Natural killer cell (primary cell): Measurements from ENCODE around the gene PHAF1. TPM values are rescaled to one million over a fixed set of nuclear protein-coding genes. Genes with fewer than 3 reads are reported as not detected.

Experiments used
- ATAC-seq, 3 donors: fragments of 150-1000 bp in 2 of 3; fragments of 200-7000 bp in 1 of 3; cut with Tn5 transposase; 1 replicate in 1 of 3; 2 replicates in 2 of 3; pipeline ENCODE4 v1.10.0; 2021; ENCODE audit warnings: mild to moderate bottlenecking in 2 of 3, moderate library complexity in 2 of 3
- DNase-seq, 2 donors: peaks; one replicate each; pipeline versions ENCODE4 v3.0.0 to v3.0.0-alpha.2; 2013 to 2021; ENCODE audit warnings: mixed read lengths in 1 of 2
- H3K27ac ChIP-seq: one replicate; pipeline ENCODE4 v1.5.1; 2013; ENCODE audit warnings: mild to moderate bottlenecking, low read length
- H3K27me3 ChIP-seq: one replicate; pipeline ENCODE4 v1.6.1; 2013; ENCODE audit warnings: low read length; ENCODE audit not compliant: control insufficient read depth, insufficient read depth
- H3K36me3 ChIP-seq: one replicate; pipeline ENCODE4 v1.6.1; 2013; ENCODE audit warnings: low read length; ENCODE audit not compliant: control insufficient read depth, insufficient read depth
- H3K4me1 ChIP-seq: one replicate; pipeline ENCODE4 v1.6.1; 2013; ENCODE audit warnings: low read length; ENCODE audit not compliant: control insufficient read depth, insufficient read depth
- H3K4me3 ChIP-seq: one replicate; pipeline ENCODE4 v1.5.1; 2013; ENCODE audit warnings: low read length
- H3K9me3 ChIP-seq: one replicate; pipeline ENCODE4 v1.6.1; 2013; ENCODE audit warnings: low read length; ENCODE audit not compliant: control insufficient read depth, insufficient read depth
- H3K27ac Mint-ChIP-seq, 2 donors: one replicate each; pipeline ENCODE4 v1.8.0; 2022; ENCODE audit warnings: mild to moderate bottlenecking in 2 of 2, mixed read lengths in 2 of 2, moderate library complexity in 1 of 2
- H3K27me3 Mint-ChIP-seq, 2 donors: one replicate each; pipeline ENCODE4 v1.8.0; 2022; ENCODE audit warnings: low read depth in 2 of 2, mixed read lengths in 2 of 2
- H3K36me3 Mint-ChIP-seq: one replicate; pipeline ENCODE4 v1.8.0; 2022; ENCODE audit warnings: mixed read lengths
- H3K4me1 Mint-ChIP-seq, 2 donors: one replicate each; pipeline ENCODE4 v1.8.0; 2022; ENCODE audit warnings: mixed read lengths in 2 of 2
- H3K4me3 Mint-ChIP-seq: one replicate; pipeline ENCODE4 v1.8.0; 2022; ENCODE audit warnings: mild to moderate bottlenecking, moderate library complexity, mixed read lengths
- H3K9me3 Mint-ChIP-seq, 2 donors: one replicate each; pipeline ENCODE4 v1.8.0; 2022; ENCODE audit warnings: mixed read lengths in 2 of 2
- CTCF ChIP-seq: fragments of 200-600 bp; IDR thresholded peaks from one replicate; pipeline ENCODE4 v1.8.0; 2022; ENCODE audit warnings: antibody characterized with exemption
- WGBS: methylation state at CpG from one replicate; pipeline ENCODE4 v1.1.7; 2013; ENCODE audit warnings: missing lambda C conversion rate; ENCODE audit not compliant: insufficient coverage; 5-methylcytosine and 5-hydroxymethylcytosine counted together
- intact Hi-C: fragments of 100-400 bp; cut with micrococcal nuclease; formaldehyde crosslinking; loops from one replicate; pipeline ENCODE4 v1.14.2; 2022
- total RNA-seq, 4 donors: library from RNA; stranded (reverse); fragments of 120-200 nt in 1 of 4; gene quantifications; one replicate each; pipeline versions ENCODE4 v1.2.3 to v1.2.4, GENCODE V29; 2013 to 2022

Gene PHAF1
- total RNA-seq, 3 donors from 2014 or later (not counting 1 experiment from before 2014, with no cell fraction given): 17.0 to 22.4 (median 22.0) TPM

GRCh38 chr16:67071476-67072048 is 38.2 kb upstream of the PHAF1 start:
- peaks cover 54% of the 10 kb centered on the region for H3K36me3 ChIP-seq
- no peak overlapping the region for H3K27ac ChIP-seq
- Mint-ChIP-seq H3K9me3 (no peaks in the 10 kb centered on the region), H3K4me1 (peaks cover 0 to 6% of the 10 kb centered on the region in 2 donors), H3K4me3 (no peak overlapping the region), H3K36me3 (no peaks in the 10 kb centered on the region), H3K27me3 (no peaks in the 10 kb centered on the region), H3K27ac (no peak overlapping the region)
- no peaks in the 10 kb centered on the region for H3K4me1 ChIP-seq
- 98% methylated on average over 4 of the region's 4 CpGs for WGBS
- DNase-seq: no peak
- intact Hi-C loops: no loop called here
- TF ChIP-seq CTCF: no peak
- no peak overlapping the region for H3K4me3 ChIP-seq
- H3K9me3 ChIP-seq: no peaks in the 10 kb centered on the region
- no peak for ATAC-seq
- H3K27me3 ChIP-seq: no peaks in the 10 kb centered on the region

- TF ChIP-seq CTCF: no peak
- H3K27me3 ChIP-seq: no peaks in the 10 kb centered on the region
- Mint-ChIP-seq H3K36me3 (no peaks in the 10 kb centered on the region), H3K4me3 (no peak overlapping the region), H3K27ac (no peak overlapping the region), H3K4me1 (peaks cover 0 to 6% of the 10 kb centered on the region in 2 donors), H3K9me3 (no peaks in the 10 kb centered on the region), H3K27me3 (no peaks in the 10 kb centered on the region)
- no CpG with 5 or more reads among the region's 2 CpGs for WGBS
- intact Hi-C loops: no loop called here
- no peak for ATAC-seq
- no peak overlapping the region for H3K4me3 ChIP-seq
- no peak overlapping the region for H3K27ac ChIP-seq
- peaks cover 32% of the 10 kb centered on the region for H3K36me3 ChIP-seq
- no peak for DNase-seq
- H3K4me1 ChIP-seq: no peaks in the 10 kb centered on the region
- no peaks in the 10 kb centered on the region for H3K9me3 ChIP-seq
These were observed 34.4 kb upstream of the PHAF1 start for GRCh38 chr16:67075331-67075730.

GRCh38 chr16:67077871-67078270 is 31.9 kb upstream of the PHAF1 start:
- Histone ChIP-seq H3K4me3 (no peak overlapping the region), H3K36me3 (peaks cover 25% of the 10 kb centered on the region), H3K9me3 (no peaks in the 10 kb centered on the region), H3K27me3 (no peaks in the 10 kb centered on the region), H3K4me1 (peaks cover 3% of the 10 kb centered on the region), H3K27ac (no peak overlapping the region)
- TF ChIP-seq CTCF: no peak
- ATAC-seq: no peak
- H3K4me1 Mint-ChIP-seq: peaks cover 0 to 13% of the 10 kb centered on the region in 2 donors
- H3K27me3 Mint-ChIP-seq: no peaks in the 10 kb centered on the region
- intact Hi-C loops: no loop called here
- DNase-seq: no peak
- H3K27ac Mint-ChIP-seq: no peak overlapping the region
- no peak overlapping the region for H3K4me3 Mint-ChIP-seq
- 89% methylated on average over 4 of the region's 4 CpGs for WGBS
- no peaks in the 10 kb centered on the region for H3K36me3 Mint-ChIP-seq
- H3K9me3 Mint-ChIP-seq: no peaks in the 10 kb centered on the region

- no peaks in the 10 kb centered on the region for H3K36me3 Mint-ChIP-seq
- no peaks in the 10 kb centered on the region for H3K27me3 Mint-ChIP-seq
- no peak for TF ChIP-seq CTCF
- peak; percentile 53 to 81 (median 79) for ATAC-seq
- Histone ChIP-seq H3K9me3 (no peaks in the 10 kb centered on the region), H3K4me1 (peaks cover 3% of the 10 kb centered on the region), H3K27me3 (no peaks in the 10 kb centered on the region), H3K36me3 (peaks cover 6% of the 10 kb centered on the region), H3K27ac (no peak overlapping the region), H3K4me3 (no peak overlapping the region)
- H3K4me1 Mint-ChIP-seq: peaks cover 0 to 22% of the 10 kb centered on the region in 2 donors
- no peak overlapping the region for H3K4me3 Mint-ChIP-seq
- no peak overlapping the region for H3K27ac Mint-ChIP-seq
- DNase-seq: peak in 1 of 2 donors; percentile 19
- 62% methylated on average over 4 of the region's 6 CpGs for WGBS
- intact Hi-C loops: no loop called here
- H3K9me3 Mint-ChIP-seq: no peaks in the 10 kb centered on the region
These were observed 27.6 kb upstream of the PHAF1 start for GRCh38 chr16:67082100-67082499.
